Activated CD8-positive, alpha-beta T cell treated with anti-CD3 and anti-CD28 coated beads, Interleukin-2, amount 10 ng/mL, durations not matched to agents 7 days and 5 days (primary cell): ENCODE measurements around the gene RNF31. TPM values are rescaled to one million over a fixed set of nuclear protein-coding genes. Genes with fewer than 3 reads are reported as not detected.

Source experiments
- ATAC-seq: fragments of 150-1000 bp; cut with Tn5 transposase; one replicate; pipeline ENCODE4 v1.10.0; 2021; ENCODE audit warnings: moderate library complexity
- CTCF ChIA-PET: fragments of 350-600 bp; sonication (Branson Sonifier 250); formaldehyde crosslinking; loops from one replicate; lab custom pipeline; 2021; ENCODE audit warnings: antibody characterized with exemption; lab: Charles Lee
- POLR2A ChIA-PET: fragments of 350-600 bp; sonication (Branson Sonifier 250); formaldehyde crosslinking; loops from one replicate; lab custom pipeline; 2021; ENCODE audit warnings: antibody characterized with exemption; lab: Charles Lee
- DNase-seq: peaks from one replicate; pipeline ENCODE4 v3.0.0-alpha.2; 2020
- H3K27ac Mint-ChIP-seq: one replicate; pipeline ENCODE4 v1.8.0; 2021; ENCODE audit warnings: mild to moderate bottlenecking, mixed read lengths
- H3K27me3 Mint-ChIP-seq: one replicate; pipeline ENCODE4 v1.8.0; 2021; ENCODE audit warnings: low read depth, mixed read lengths
- H3K36me3 Mint-ChIP-seq: one replicate; pipeline ENCODE4 v1.8.0; 2021; ENCODE audit warnings: low read depth, mixed read lengths
- H3K4me1 Mint-ChIP-seq: one replicate; pipeline ENCODE4 v1.8.0; 2021; ENCODE audit warnings: low read depth, mixed read lengths
- H3K4me3 Mint-ChIP-seq: one replicate; pipeline ENCODE4 v1.8.0; 2021; ENCODE audit warnings: mild to moderate bottlenecking, mixed read lengths
- H3K9me3 Mint-ChIP-seq: one replicate; pipeline ENCODE4 v1.8.0; 2022; ENCODE audit warnings: mixed read lengths; ENCODE audit not compliant: insufficient read depth
- total RNA-seq, 2 experiments: library from RNA; stranded (reverse); gene quantifications; one replicate each; pipeline ENCODE4 v1.2.3, GENCODE V29; 2021

Gene RNF31
- total RNA-seq, 2 experiments from 2014 or later, result 123 to 142 TPM

- Mint-ChIP-seq H3K4me3 (no peak overlapping the region), H3K9me3 (no peaks in the 10 kb centered on the region), H3K36me3 (peaks cover 40% of the 10 kb centered on the region), H3K4me1 (peaks cover 24% of the 10 kb centered on the region), H3K27ac (no peak overlapping the region), H3K27me3 (no peaks in the 10 kb centered on the region)
- DNase-seq, result no peak
- ChIA-PET POLR2A (interaction anchor here (2.6 to 4.9 kb wide), 3 partner anchors 11 to 23 kb away, joined by 14 to 85 read pairs (median 15); partner anchors contain the start of genes IRF9 and TM9SF1), CTCF (no interaction called here)
- no peak for ATAC-seq
These were observed 37.0 kb downstream of the RNF31 start for GRCh38 chr14:24184104-24184970.

- Mint-ChIP-seq H3K36me3 (peaks cover 38% of the 10 kb centered on the region), H3K4me1 (peaks cover 28% of the 10 kb centered on the region), H3K27ac (peak overlapping the region; percentile 15), H3K4me3 (no peak overlapping the region), H3K27me3 (no peaks in the 10 kb centered on the region), H3K9me3 (no peaks in the 10 kb centered on the region)
- ATAC-seq, result no peak
- ChIA-PET CTCF (interaction anchor here (0.7 to 2.8 kb wide), 2 partner anchors 23 to 24 kb away, joined by 3 to 9 read pairs; partner anchors contain the start of gene IRF9), POLR2A (interaction anchor here (3.4 to 4.9 kb wide), 3 partner anchors 10 to 22 kb away, joined by 14 to 85 read pairs (median 25); partner anchors contain the start of genes IRF9, REC8 and TM9SF1)
- DNase-seq, result no peak
These were observed 37.7 kb downstream of the RNF31 start for GRCh38 chr14:24185026-24185425.

- Mint-ChIP-seq H3K27me3 (no peaks in the 10 kb centered on the region), H3K27ac (no peak overlapping the region), H3K36me3 (peaks cover 39% of the 10 kb centered on the region), H3K4me3 (no peak overlapping the region), H3K9me3 (no peaks in the 10 kb centered on the region), H3K4me1 (peaks cover 33% of the 10 kb centered on the region)
- ChIA-PET CTCF (interaction anchor here (0.7 to 2.8 kb wide), 2 partner anchors 23 to 25 kb away, joined by 3 to 9 read pairs; partner anchors contain the start of gene IRF9), POLR2A (interaction anchor here (0.6 to 4.9 kb wide), 4 partner anchors 10 to 23 kb away, joined by 3 to 85 read pairs (median 20); partner anchors contain the start of genes IRF9, REC8 and TM9SF1)
- no peak for DNase-seq
- no peak for ATAC-seq
These were observed 38.4 kb downstream of the RNF31 start for GRCh38 chr14:24185741-24186140.

- no peaks in the 10 kb centered on the region for H3K27me3 Mint-ChIP-seq
- POLR2A ChIA-PET, result interaction anchor here (0.9 to 4.9 kb wide), 7 partner anchors 8 to 40 kb away, joined by 3 to 85 read pairs (median 14); partner anchors contain the start of genes CHMP4A, IRF9, MDP1 and PSME2
- DNase-seq, result no peak
- peaks cover 41% of the 10 kb centered on the region for H3K36me3 Mint-ChIP-seq
- H3K4me3 Mint-ChIP-seq, result peak overlapping the region; percentile 92
- H3K4me1 Mint-ChIP-seq, result peaks cover 37% of the 10 kb centered on the region
- ATAC-seq, result no peak
- peak overlapping the region; percentile 68 for H3K27ac Mint-ChIP-seq
- CTCF ChIA-PET, result interaction anchor here (0.9 to 2.8 kb wide), 5 partner anchors 11 to 130 kb away, joined by 3 to 9 read pairs (median 3); partner anchors contain the start of genes IRF9 and MDP1
- H3K9me3 Mint-ChIP-seq, result no peaks in the 10 kb centered on the region
These were observed 39.7 kb downstream of the RNF31 start for GRCh38 chr14:24186831-24187538.

- peaks cover 43% of the 10 kb centered on the region for H3K36me3 Mint-ChIP-seq
- POLR2A ChIA-PET, result interaction anchor here (0.9 to 4.9 kb wide), 8 partner anchors 8 to 52 kb away, joined by 3 to 85 read pairs (median 14); partner anchors contain the start of genes CHMP4A, IRF9, MDP1 and PSME1
- no peaks in the 10 kb centered on the region for H3K9me3 Mint-ChIP-seq
- peak overlapping the region; percentile 92 for H3K4me3 Mint-ChIP-seq
- H3K27ac Mint-ChIP-seq, result peak overlapping the region; percentile 87
- peaks cover 42% of the 10 kb centered on the region for H3K4me1 Mint-ChIP-seq
- H3K27me3 Mint-ChIP-seq, result no peaks in the 10 kb centered on the region
- ATAC-seq (no peak), DNase-seq (no peak)
- CTCF ChIA-PET, result interaction anchor here (0.9 to 2.8 kb wide), 6 partner anchors 9 to 130 kb away, joined by 3 to 9 read pairs (median 3); partner anchors contain the start of genes IRF9 and TINF2
These were observed 40.2 kb downstream of the RNF31 start for GRCh38 chr14:24187539-24187915.

GRCh38 chr14:24188251-24189058 lies 41.2 kb downstream of the RNF31 start, which contains the start of gene IPO4:
IPO4 (minus strand) TSS chr14:24188816; CDS start chr14:24188787, 29 bp downstream.
- peaks cover 49% of the 10 kb centered on the region for H3K4me1 Mint-ChIP-seq
- ChIA-PET POLR2A (interaction anchor here (0.8 to 4.9 kb wide), 12 partner anchors 9 to 109 kb away, joined by 3 to 85 read pairs (median 6); partner anchors contain the start of genes CHMP4A, IRF9, MDP1 and PCK2), CTCF (interaction anchor here (0.6 to 2.2 kb wide), 11 partner anchors 10 to 243 kb away, joined by 3 to 16 read pairs (median 3); partner anchors contain the start of genes CHMP4A, CIDEB, IRF9 and MDP1)
- no peaks in the 10 kb centered on the region for H3K27me3 Mint-ChIP-seq
- peak within 1 kb of the TSS; percentile 92 for H3K4me3 Mint-ChIP-seq
- H3K9me3 Mint-ChIP-seq, result no peaks in the 10 kb centered on the region
- peaks cover 42% of the 10 kb centered on the region for H3K36me3 Mint-ChIP-seq
- H3K27ac Mint-ChIP-seq, result peak within 1 kb of the TSS; percentile 87
- peak; percentile 84 for ATAC-seq
- peak; percentile 97 for DNase-seq

- ATAC-seq, result no peak
- Mint-ChIP-seq H3K9me3 (no peaks in the 10 kb centered on the region), H3K36me3 (peaks cover 43% of the 10 kb centered on the region), H3K27ac (peak overlapping the region; percentile 87), H3K4me3 (peak overlapping the region; percentile 92), H3K27me3 (no peaks in the 10 kb centered on the region), H3K4me1 (peaks cover 52% of the 10 kb centered on the region)
- ChIA-PET CTCF (interaction anchor here (0.6 to 2.2 kb wide), 9 partner anchors 25 to 243 kb away, joined by 3 to 16 read pairs (median 4); partner anchors contain the start of genes CHMP4A, CIDEB, IRF9 and MDP1), POLR2A (interaction anchor here (0.6 to 4.9 kb wide), 14 partner anchors 9 to 109 kb away, joined by 3 to 85 read pairs (median 6); partner anchors contain the start of genes CHMP4A, IRF9, MDP1 and PCK2)
- DNase-seq, result no peak
These were observed 41.7 kb downstream of the RNF31 start for GRCh38 chr14:24189059-24189375.

- POLR2A ChIA-PET, result interaction anchor here (0.6 to 4.9 kb wide), 12 partner anchors 10 to 110 kb away, joined by 3 to 85 read pairs (median 4); partner anchors contain the start of genes CHMP4A, IRF9, MDP1 and PSME1
- CTCF ChIA-PET, result interaction anchor here (0.6 to 2.2 kb wide), 8 partner anchors 24 to 242 kb away, joined by 3 to 16 read pairs (median 4); partner anchors contain the start of genes CHMP4A, CIDEB, IRF9 and MDP1
- DNase-seq (no peak), ATAC-seq (no peak)
- peak overlapping the region; percentile 61 for H3K27ac Mint-ChIP-seq
- H3K4me3 Mint-ChIP-seq, result no peak overlapping the region
- H3K27me3 Mint-ChIP-seq, result no peaks in the 10 kb centered on the region
- peaks cover 46% of the 10 kb centered on the region for H3K36me3 Mint-ChIP-seq
- no peaks in the 10 kb centered on the region for H3K9me3 Mint-ChIP-seq
- peaks cover 56% of the 10 kb centered on the region for H3K4me1 Mint-ChIP-seq
These were observed 42.2 kb downstream of the RNF31 start for GRCh38 chr14:24189460-24189859.

- ChIA-PET POLR2A (interaction anchor here (1.3 kb wide), 1 partner anchor 25 kb away, joined by 4 read pairs; the partner anchor contains the start of gene MDP1), CTCF (interaction anchor here (1.7 kb wide), 1 partner anchor 52 kb away, joined by 3 read pairs; the partner anchor contains the start of gene TINF2)
- H3K4me1 Mint-ChIP-seq, result peaks cover 63% of the 10 kb centered on the region
- H3K27me3 Mint-ChIP-seq, result no peaks in the 10 kb centered on the region
- H3K4me3 Mint-ChIP-seq, result no peak overlapping the region
- no peak for ATAC-seq
- H3K9me3 Mint-ChIP-seq, result no peaks in the 10 kb centered on the region
- H3K27ac Mint-ChIP-seq, result no peak overlapping the region
- DNase-seq, result no peak
- H3K36me3 Mint-ChIP-seq, result peaks cover 47% of the 10 kb centered on the region
These were observed 43.1 kb downstream of the RNF31 start for GRCh38 chr14:24190416-24190815.

- peak overlapping the region; percentile 20 for H3K27ac Mint-ChIP-seq
- no peaks in the 10 kb centered on the region for H3K9me3 Mint-ChIP-seq
- DNase-seq (no peak), ATAC-seq (no peak)
- POLR2A ChIA-PET, result interaction anchor here (4.3 kb wide), 1 partner anchor 20 kb away, joined by 87 read pairs; the partner anchor contains the start of genes CHMP4A and MDP1
- H3K36me3 Mint-ChIP-seq, result peaks cover 51% of the 10 kb centered on the region
- peaks cover 63% of the 10 kb centered on the region for H3K4me1 Mint-ChIP-seq
- peak overlapping the region; percentile 15 for H3K4me3 Mint-ChIP-seq
- CTCF ChIA-PET, result no interaction called here
- no peaks in the 10 kb centered on the region for H3K27me3 Mint-ChIP-seq
These were observed 45.6 kb downstream of the RNF31 start for GRCh38 chr14:24192933-24193332.
